ENCODE results near the gene TXNRD1.
"Not testable (repeated sequence)": the region's sequence is repeated elsewhere in the genome, so short reads cannot be mapped to it uniquely, and the experiment has no call there.

The TXNRD1 gene

DNA sequence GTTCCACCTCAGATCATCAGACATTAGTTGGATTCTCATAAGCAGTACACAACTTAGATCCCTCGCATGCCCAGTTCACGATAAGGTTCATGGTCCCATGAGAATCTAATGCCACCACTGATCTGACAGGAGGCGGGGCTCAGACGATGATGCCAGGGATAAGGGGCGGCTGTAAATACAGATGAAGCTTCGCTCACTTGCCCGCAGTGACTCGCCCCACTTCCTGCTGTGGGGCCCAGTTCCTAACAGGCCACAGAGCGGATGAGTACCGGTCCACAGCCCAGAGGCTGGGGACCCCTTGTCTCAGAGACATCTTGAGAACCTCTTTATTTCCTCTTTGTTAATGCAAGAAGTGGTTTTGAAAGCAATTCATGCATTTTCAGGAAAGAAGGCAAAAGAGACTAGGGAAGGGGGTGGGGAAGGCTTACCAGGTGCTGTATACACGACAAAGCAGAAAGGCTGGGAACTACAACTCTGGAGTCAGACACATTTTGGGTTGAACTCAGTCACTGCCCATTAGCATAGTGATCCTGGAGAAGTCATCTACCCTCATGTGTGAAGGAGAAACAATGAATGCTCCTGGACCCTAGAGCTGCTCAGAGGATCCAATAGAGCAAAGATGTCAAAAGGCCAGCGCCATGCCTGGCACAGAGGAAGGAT lies 156.6 kb downstream of the TXNRD1 start:
- no peak for DNase-seq (ENCODE audit: low spot score)

DNA sequence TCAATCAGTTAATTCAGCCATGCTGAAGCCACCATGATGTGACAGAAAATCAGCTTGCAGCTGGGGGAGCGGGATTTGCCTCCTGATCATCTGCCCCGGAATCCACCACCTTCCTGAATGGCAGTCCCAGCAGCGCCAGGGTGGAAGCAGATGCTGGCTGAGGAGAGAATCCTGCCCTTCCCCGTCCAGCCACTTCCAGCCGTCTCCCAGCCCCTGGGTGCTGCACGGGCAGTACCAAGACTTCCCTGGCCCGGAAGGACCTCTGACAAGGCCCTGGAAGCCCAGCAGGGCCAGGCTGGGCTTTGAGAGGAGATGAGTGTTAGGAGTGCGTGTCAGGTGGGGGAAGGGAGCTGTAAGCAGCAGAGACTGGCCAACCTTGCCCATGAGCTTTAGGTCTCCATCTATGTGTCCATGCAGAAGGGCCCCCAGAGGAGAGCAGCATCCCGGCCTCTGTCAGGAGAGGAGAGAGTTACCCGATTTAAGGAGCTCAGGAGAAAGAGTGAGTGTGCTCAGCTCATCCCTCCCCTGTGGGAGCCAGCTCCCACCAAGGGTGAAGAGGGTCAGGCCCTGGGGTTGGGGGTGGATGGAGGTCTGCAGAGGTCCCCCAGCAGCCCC lies 157.2 kb downstream of the TXNRD1 start:
- DNase-seq (ENCODE audit: low spot score): no peak

DNA sequence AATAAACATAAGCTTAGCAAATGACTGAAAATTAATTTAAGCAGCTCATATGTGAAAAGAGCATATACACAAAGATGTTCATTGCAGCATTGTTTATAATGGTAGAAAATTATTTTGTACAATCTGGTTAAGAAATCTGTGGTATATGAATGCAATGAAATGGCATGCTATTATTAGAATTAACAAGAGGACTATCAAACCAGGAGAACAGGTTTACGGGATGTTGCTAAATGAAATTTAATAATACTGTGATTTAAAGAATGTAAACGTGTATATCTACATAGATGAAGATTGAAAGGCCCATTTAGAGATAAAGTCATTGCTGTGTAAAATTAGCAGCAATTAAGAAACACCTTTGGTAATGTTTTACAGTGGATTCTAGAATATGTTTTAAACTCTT lies 158.5 kb downstream of the TXNRD1 start:
- no peak for DNase-seq (ENCODE audit: low spot score)

DNA sequence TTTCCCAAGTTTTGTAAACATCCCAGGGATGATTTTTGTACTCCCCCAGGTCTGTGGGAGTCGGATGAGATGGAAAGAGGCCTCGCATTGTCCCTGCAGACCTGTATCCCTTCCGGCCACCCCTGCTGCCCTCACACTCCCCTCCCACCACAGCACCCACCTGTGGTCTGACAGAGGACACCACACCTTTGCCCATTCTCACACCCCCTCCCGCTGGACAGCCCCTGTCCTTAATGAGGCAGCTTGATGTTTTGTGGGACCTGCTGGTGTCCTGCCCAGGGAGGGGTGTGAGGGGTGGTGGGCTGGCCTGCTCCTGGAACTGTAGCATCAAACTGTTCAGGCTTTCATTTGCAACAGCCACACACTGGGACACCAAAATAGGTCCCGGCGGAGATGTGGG lies 159.2 kb downstream of the TXNRD1 start:
- no peak for DNase-seq (ENCODE audit: low spot score)

DNA sequence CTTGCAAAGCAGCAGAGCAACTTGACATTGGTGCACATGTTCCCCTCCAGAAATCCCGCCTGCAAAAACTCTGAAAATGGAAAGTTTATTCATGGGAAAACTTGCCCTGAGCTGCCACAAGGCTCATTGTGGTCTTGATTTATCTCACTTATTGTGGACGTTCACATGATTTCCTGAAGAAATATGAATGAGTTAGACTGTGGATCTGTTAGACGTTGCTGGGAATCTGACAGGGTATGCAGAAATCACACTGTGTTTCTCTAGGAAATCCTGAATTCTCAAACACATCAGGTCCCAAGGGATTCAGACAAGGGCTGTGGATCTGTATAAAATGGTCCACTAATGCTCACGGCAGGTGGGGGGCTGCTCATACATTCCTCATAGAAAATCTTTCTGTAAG lies 160.2 kb downstream of the TXNRD1 start:
- DNase-seq (ENCODE audit: low spot score): no peak

DNA sequence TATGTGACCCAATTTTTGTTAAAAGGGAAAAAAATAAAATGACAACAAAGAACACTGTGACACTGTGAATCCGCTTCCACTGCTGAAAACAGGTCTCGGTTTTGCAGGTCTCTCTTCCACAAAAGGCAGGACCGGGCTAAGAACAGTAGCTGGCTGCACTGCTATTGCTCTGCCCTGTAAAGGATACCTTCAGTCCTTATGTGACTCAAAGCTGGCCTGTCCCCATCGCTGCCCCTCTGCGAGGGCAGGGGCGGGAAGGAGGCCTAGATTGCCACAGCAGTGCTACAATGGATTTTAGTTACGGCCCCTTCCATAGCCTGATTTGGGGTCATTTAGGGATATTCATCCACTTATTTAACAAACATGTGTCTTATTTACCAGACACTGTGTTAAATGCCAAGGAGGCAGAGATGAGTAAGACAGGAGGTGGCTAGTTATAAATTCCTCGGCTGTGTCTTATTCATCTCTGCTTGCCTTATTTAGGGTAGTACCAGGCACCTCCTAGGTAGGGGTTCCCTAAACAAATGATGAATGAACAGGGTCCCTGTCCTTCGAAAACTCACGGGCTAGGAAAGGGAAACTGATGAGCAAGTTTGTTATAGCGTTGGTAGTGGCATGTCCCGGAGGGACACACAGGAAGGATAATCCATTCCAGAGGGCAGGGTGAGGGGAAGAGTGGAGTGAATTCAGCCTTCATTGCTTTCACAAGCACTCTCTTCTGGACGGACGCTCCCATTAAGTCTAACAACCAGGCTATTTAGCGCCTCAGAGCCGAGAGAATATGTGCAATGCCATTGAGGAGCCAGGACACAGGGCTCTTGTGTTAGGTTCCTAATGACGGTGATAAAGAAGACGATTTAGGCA lies 161.3 kb downstream of the TXNRD1 start:
- no peak for DNase-seq (ENCODE audit: low spot score)

DNA sequence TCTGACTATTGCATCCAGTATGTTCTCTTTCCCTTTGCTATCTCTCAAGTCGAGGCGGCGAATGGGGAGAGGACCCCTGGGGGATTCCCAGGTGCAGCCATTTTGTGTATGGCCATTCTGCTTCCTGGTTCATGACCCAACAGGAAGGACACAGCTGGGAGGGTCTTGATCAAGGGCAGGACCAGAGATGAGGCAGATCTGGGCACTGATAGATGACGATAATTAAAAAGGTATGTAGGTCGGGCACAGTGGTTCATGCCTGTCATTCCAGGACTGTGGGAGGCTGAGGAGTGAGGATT lies 161.9 kb downstream of the TXNRD1 start:
- DNase-seq (ENCODE audit: low spot score): no peak

DNA sequence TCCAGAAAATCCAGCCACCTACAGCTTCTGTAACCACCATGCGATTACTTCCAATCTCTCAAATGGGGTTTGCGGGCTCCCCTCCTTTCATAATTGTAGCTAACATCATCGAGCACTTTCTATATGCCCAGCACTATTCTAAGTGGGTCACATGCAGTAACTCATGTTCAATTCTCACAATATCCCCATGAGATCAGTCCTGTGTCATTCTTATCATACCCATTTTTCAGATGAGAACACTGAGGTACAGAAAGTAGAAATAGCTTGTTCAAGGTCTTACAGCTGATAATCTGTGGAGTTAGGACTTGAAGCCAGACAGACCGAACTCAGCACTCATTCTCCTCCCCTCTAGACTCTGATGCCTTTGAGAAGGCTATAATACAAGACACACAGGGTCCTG lies 162.8 kb downstream of the TXNRD1 start:
- DNase-seq (ENCODE audit: low spot score): no peak

DNA sequence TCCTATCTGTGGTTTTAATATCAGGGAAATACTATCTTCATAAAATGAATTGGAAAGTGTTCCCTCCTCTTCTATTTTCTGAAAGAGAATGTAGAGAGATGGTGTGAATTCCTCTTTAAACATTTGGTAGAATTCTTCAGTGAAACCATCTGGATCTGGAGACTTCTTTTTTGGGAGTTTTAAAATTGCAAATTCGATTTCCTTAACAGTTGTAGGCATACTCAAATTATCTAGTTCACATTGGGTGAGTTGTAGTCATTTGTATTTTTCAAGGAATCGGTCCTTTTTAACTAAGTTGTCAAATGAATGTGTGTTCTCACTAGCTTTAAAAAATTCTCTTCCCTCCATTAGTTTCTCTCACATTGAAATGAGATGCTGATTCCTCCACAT lies 165.8 kb downstream of the TXNRD1 start:
- no peak for DNase-seq (ENCODE audit: low spot score)

DNA sequence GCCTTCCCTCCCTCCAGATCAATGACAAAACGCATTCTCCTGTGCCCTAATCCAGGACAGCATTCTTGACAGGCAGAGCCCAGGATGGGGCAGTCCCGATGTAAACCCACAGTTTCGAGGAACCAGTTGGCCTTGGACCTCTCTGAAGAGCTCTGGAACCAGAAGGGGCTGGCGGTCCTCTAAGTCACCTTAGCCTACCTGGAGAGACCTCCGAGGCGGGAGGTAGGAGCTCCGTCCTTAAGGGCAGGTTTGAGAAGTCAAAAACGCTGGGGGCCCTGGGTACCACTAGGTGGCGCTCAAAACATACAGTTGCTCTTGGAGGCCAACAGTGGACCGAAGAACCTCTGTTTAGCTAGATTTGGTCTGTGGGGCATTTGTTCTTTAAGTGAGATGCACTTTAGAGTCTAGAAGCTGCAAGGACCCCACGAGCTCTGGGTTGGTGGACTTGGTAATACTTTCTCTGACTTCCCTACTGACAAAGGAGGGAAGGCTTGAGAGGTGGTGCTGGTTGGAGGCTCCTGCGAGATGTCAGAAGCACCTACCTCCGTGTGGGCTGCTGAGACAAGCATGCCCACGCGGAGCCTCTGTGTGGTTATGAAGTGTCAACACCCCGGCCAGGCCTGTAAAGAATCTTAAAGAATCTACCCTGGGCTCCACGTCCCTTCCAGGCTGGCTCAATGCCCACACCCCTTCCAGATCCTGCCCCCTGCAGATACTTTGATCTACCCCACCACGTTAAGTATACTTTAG lies 166.3 kb downstream of the TXNRD1 start:
- DNase-seq (ENCODE audit: low spot score): peak; percentile 85

DNA sequence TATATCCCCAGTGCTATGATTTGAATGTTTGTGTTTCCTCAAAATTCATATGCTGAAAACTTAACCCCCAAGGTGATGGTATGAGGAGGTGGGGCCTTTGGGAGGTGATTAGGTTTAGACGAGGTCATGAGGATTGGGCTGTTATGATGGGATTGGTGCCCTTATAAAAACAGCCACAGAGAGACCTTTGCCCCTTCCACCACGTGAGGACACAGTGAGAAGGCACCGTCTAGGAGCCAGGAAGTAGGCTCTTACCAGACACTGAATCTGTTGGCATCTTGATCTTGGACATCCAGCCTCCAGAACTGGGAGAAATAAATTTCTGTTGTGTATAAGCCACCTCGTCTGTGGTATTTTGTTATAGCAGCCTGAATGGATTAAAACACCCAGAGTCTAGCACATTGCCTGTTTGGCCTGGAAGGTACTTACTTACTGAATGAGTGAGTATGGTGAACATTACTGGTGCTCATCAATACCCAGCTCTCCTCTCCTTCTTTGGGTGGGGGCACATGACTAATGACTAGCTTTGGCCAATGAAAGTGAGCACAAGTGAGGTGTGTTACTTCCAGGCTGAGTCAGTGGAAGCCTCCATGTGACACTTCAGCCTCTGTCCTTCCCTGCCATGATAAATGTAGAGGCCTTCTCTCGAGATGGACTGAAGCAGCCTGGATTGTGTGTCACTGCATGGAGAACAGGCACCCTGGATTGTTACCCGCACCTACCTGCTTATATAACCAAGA lies 168.7 kb downstream of the TXNRD1 start:
- no peak for DNase-seq (ENCODE audit: low spot score)

DNA sequence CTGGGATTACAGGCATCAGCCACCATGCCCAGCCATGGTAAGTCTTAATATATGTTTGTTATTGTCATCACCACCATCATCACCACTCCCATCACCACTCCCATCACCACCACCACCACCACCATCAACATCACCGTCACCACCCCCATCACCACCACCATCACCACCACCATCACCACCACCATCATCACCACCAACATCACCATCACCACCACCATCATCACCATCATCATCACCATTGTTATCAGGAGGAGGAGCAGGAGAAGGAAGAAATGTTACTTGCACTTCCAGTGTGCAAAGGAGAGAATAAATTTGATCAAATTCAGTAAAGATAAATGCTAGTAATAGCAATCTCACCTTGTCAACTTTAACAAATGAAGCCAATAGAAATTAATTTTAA lies 169.9 kb downstream of the TXNRD1 start:
- DNase-seq (ENCODE audit: low spot score): no peak

DNA sequence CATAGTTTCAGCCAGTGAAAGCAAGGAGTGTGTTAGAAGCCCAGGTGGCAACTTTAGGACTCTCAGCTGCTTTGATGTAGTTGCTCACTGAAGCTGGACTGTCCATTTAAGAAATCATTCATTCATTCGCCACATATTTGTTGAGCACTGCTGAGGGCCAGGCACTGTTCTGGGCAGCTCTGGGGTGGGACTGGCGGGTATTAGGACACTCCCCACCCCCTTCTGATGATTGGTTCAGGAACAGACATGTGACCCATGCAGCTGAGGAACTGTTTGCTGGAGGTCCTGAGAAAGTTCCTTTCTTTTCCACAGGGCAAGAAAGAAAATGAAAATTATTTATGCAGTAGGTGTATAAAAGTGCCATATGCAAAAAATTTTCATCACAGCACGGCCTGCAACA lies 170.9 kb downstream of the TXNRD1 start:
- DNase-seq (ENCODE audit: low spot score): no peak

DNA sequence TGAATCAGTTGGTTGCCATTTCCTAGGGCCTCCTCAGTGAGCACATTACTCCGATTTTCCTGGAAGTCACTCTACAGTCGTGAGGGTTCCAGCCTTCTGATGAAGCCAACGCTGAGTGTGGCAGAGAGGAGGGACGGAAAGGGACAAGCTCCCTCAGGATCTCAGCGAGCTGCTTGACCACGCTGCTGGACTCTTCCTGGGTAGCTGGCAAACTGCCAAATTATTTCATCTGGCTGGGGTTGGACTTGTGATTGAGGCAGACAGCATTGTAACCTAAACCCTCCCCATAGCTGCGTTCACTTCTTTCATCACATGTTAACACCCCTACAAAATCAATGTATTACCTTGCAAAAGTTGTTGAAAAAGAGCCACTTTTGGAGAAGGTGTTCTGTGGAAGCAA lies 171.6 kb downstream of the TXNRD1 start:
- no peak for DNase-seq (ENCODE audit: low spot score)

DNA sequence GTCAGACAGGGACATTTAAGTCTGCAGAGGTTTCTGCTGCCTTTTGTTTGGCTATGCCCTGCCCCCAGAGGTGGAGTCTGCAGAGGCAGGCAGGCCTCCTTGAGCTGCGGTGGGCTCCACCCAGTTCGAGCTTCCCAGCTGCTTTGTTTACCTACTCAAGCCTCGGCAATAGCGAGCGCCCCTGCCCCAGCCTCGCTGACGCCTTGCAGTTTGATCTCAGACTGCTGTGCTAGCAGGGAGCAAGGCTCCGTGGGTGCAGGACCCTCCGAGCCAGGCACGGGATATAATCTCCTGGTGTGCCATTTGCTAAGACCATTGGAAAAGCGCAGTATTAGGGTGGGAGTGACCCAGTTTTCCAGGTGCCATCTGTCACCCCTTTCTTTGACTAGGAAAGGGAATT lies 178.5 kb downstream of the TXNRD1 start:
- not testable (repeated sequence) for DNase-seq (ENCODE audit: low spot score)

All from NAMALWA (cell line).